Keratinocyte (primary cell): ENCODE results near the gene OTOGL. TPM values are rescaled to one million over a fixed set of nuclear protein-coding genes. Genes with fewer than 3 reads are reported as not detected.

Experiments
- DNase-seq: peaks from one replicate; pipeline ENCODE4 v3.0.0-alpha.2; 2011; ENCODE audit warnings: low read depth, missing footprints, low spot score
- FAIRE-seq: peaks from 2 replicates; lab custom pipeline; 2011; peaks lifted over from hg19 to GRCh38; lab: Jason Lieb, UNC
- H2AFZ ChIP-seq: 2 replicates; pipeline ENCODE4 v1.6.0; 2012; ENCODE audit warnings: low read length, control low read depth, inconsistent platforms; ENCODE audit not compliant: control insufficient read depth
- H3K27ac ChIP-seq: 2 replicates; pipeline ENCODE4 v1.5.1; 2011; ENCODE audit warnings: low read length; ENCODE audit not compliant: control insufficient read depth, insufficient read depth
- H3K27me3 ChIP-seq: 3 replicates; pipeline ENCODE4 v1.6.0; 2011; ENCODE audit warnings: low read length; ENCODE audit not compliant: control insufficient read depth, insufficient read depth; ENCODE audit errors: extremely low read depth
- H3K36me3 ChIP-seq, 2 experiments: 2 replicates in 1 of 2; 3 replicates in 1 of 2; pipeline ENCODE4 v1.5.1; 2011; ENCODE audit warnings: low read length in 2 of 2, mild to moderate bottlenecking in 1 of 2; ENCODE audit not compliant: control insufficient read depth in 2 of 2, insufficient read depth in 2 of 2; ENCODE audit errors: extremely low read depth in 1 of 2
- H3K4me1 ChIP-seq: 3 replicates; pipeline ENCODE4 v1.5.1; 2011; ENCODE audit warnings: low read length; ENCODE audit not compliant: control insufficient read depth, insufficient read depth; ENCODE audit errors: extremely low read depth
- H3K4me2 ChIP-seq: 3 replicates; pipeline ENCODE4 v1.6.0; 2011; ENCODE audit warnings: low read depth, low read length; ENCODE audit not compliant: control insufficient read depth, insufficient read depth; ENCODE audit errors: extremely low read depth
- H3K4me3 ChIP-seq, 3 experiments: fragments of 200-600 bp in 1 of 3; sonication (generic) in 1 of 3; 2 replicates in 2 of 3; 3 replicates in 1 of 3; pipeline ENCODE4 v1.5.1; 2011 to 2016; ENCODE audit warnings: low read length in 3 of 3, mild to moderate bottlenecking in 3 of 3, control low read depth in 2 of 3, inconsistent platforms in 1 of 3, low read depth in 1 of 3, mixed read lengths in 1 of 3, mixed run types in 1 of 3, moderate library complexity in 1 of 3; ENCODE audit not compliant: control insufficient read depth in 2 of 3, insufficient read depth in 2 of 3; ENCODE audit errors: extremely low read depth in 1 of 3
- H3K79me2 ChIP-seq: 2 replicates; pipeline ENCODE4 v1.6.0; 2012; ENCODE audit warnings: low read length; ENCODE audit not compliant: control insufficient read depth, insufficient read depth
- H3K9ac ChIP-seq: 3 replicates; pipeline ENCODE4 v1.6.0; 2011; ENCODE audit warnings: low read length; ENCODE audit not compliant: control insufficient read depth, insufficient read depth; ENCODE audit errors: extremely low read depth
- H3K9me1 ChIP-seq: 3 replicates; pipeline ENCODE4 v1.6.0; 2011; ENCODE audit warnings: low read length; ENCODE audit not compliant: control insufficient read depth, insufficient read depth; ENCODE audit errors: extremely low read depth
- H3K9me3 ChIP-seq: 2 replicates; pipeline ENCODE4 v1.5.1; 2012; ENCODE audit warnings: low read depth, low read length; ENCODE audit not compliant: control insufficient read depth
- H4K20me1 ChIP-seq: 3 replicates; pipeline ENCODE4 v1.6.0; 2011; ENCODE audit warnings: low read length; ENCODE audit not compliant: control insufficient read depth, insufficient read depth; ENCODE audit errors: extremely low read depth
- EZH2 ChIP-seq: IDR thresholded peaks from one replicate; pipeline ENCODE4 v1.6.1; 2012; ENCODE audit warnings: inconsistent platforms, mild to moderate bottlenecking, low read length, moderate library complexity
- dilution Hi-C: fragments of 300-500 bp; cut with MboI; formaldehyde crosslinking; loops from one replicate; pipeline ENCODE4 v1.7.0; 2020; ENCODE audit warnings: low sequenced_read_pairs; ENCODE audit not compliant: extremely low pct_ligation_motif_present
- polyA plus RNA-seq, 5 experiments: library from polyadenylated mRNA; depleted of rRNA in 3 of 5; stranded (reverse) in 3 of 5; stranded (forward) in 1 of 5; unstranded in 1 of 5; fragments of >200 nt; gene quantifications; 1 replicate in 1 of 5; 2 replicates in 3 of 5; 3 replicates in 1 of 5; pipeline versions ENCODE4 v1.2.1 to v1.2.3, GENCODE V29; 2011 to 2012; ENCODE audit warnings: missing spikeins in 2 of 5, low read depth in 1 of 5, low replicate concordance in 1 of 5
- small RNA-seq, 3 experiments: library from RNA; depleted of rRNA; stranded (forward); fragments of <200 nt; gene quantifications; one replicate each; pipeline ENCODE3, GENCODE V24; 2012; ENCODE audit warnings: low read depth in 3 of 3, low replicate concordance in 1 of 3; ENCODE audit not compliant: insufficient read length in 3 of 3
- TF ChIP-seq, protein P1 (sequence below), 3 experiments: IDR thresholded peaks in 1 of 3; conservative IDR thresholded peaks in 1 of 3; optimal IDR thresholded peaks in 1 of 3; 2 replicates in 2 of 3; 3 replicates in 1 of 3; pipeline versions ENCODE3 to v1.5.1; 2011; ENCODE audit warnings: low read length in 3 of 3, mild to moderate bottlenecking in 3 of 3, moderate library complexity in 2 of 3, control low read depth in 1 of 3, inconsistent platforms in 1 of 3; ENCODE audit not compliant: insufficient read depth in 2 of 3; ENCODE audit errors: extremely low read depth in 1 of 3

OTOGL gene
- polyA plus RNA-seq, 1 donor (not counting 4 experiments of a cell fraction or from before 2014, with no cell fraction given) = 0.08 TPM

- DNase-seq (no peak), FAIRE-seq (no peak)
- H3K27me3 ChIP-seq = no peaks in the 10 kb centered on the region
- H3K4me2 ChIP-seq = no peak overlapping the region
- no peaks in the 10 kb centered on the region for H3K79me2 ChIP-seq
- no peaks in the 10 kb centered on the region for H4K20me1 ChIP-seq
- no peaks in the 10 kb centered on the region for H3K9me3 ChIP-seq
- TF ChIP-seq, protein P1, sequence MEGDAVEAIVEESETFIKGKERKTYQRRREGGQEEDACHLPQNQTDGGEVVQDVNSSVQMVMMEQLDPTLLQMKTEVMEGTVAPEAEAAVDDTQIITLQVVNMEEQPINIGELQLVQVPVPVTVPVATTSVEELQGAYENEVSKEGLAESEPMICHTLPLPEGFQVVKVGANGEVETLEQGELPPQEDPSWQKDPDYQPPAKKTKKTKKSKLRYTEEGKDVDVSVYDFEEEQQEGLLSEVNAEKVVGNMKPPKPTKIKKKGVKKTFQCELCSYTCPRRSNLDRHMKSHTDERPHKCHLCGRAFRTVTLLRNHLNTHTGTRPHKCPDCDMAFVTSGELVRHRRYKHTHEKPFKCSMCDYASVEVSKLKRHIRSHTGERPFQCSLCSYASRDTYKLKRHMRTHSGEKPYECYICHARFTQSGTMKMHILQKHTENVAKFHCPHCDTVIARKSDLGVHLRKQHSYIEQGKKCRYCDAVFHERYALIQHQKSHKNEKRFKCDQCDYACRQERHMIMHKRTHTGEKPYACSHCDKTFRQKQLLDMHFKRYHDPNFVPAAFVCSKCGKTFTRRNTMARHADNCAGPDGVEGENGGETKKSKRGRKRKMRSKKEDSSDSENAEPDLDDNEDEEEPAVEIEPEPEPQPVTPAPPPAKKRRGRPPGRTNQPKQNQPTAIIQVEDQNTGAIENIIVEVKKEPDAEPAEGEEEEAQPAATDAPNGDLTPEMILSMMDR (optimal IDR thresholded peaks at IDR 0.05 in 1 of 3, IDR thresholded peaks at IDR 0.05 in 1 of 3, conservative IDR thresholded peaks at IDR 0.05 in 1 of 3; ENCODE audit: extremely low read depth in 1 of 3, insufficient read depth in 2 of 3, low read length in 3 of 3) = no peak
- no peak for TF ChIP-seq EZH2
- H3K9ac ChIP-seq = no peak overlapping the region
- no peak overlapping the region for H3K27ac ChIP-seq
- no peak overlapping the region for H3K4me3 ChIP-seq
- H3K36me3 ChIP-seq = no peaks in the 10 kb centered on the region
- dilution Hi-C loops = no loop called here
- no peaks in the 10 kb centered on the region for H3K9me1 ChIP-seq
- H2AFZ ChIP-seq = no peak overlapping the region
- H3K4me1 ChIP-seq = no peaks in the 10 kb centered on the region
Measured at GRCh38 chr12:80422550-80422949, 323.2 kb downstream of the OTOGL start.

Small RNAs within 50 kb of the gene (small RNA-seq; reads per million reads assigned to genes)
- 0 reads per million in 3 experiments for gene RN7SKP261
- 0 reads per million in 3 experiments for gene RNU7-106P

Other genes with a start within 250 kb of the OTOGL start
- 23.8 to 45.2 TPM (median 42.4 TPM) in 3 replicates for gene PPP1R12A, start 164.4 kb upstream of the OTOGL start, polyA plus RNA-seq